Measurements from ENCODE around the gene TLX2. TPM values are rescaled to one million over a fixed set of nuclear protein-coding genes. Genes with fewer than 3 reads are reported as not detected.

The TLX2 gene
- total and polyA plus RNA-seq, 2 experiments from 2014 or later, result 0.16 to 0.21 TPM

DNA sequence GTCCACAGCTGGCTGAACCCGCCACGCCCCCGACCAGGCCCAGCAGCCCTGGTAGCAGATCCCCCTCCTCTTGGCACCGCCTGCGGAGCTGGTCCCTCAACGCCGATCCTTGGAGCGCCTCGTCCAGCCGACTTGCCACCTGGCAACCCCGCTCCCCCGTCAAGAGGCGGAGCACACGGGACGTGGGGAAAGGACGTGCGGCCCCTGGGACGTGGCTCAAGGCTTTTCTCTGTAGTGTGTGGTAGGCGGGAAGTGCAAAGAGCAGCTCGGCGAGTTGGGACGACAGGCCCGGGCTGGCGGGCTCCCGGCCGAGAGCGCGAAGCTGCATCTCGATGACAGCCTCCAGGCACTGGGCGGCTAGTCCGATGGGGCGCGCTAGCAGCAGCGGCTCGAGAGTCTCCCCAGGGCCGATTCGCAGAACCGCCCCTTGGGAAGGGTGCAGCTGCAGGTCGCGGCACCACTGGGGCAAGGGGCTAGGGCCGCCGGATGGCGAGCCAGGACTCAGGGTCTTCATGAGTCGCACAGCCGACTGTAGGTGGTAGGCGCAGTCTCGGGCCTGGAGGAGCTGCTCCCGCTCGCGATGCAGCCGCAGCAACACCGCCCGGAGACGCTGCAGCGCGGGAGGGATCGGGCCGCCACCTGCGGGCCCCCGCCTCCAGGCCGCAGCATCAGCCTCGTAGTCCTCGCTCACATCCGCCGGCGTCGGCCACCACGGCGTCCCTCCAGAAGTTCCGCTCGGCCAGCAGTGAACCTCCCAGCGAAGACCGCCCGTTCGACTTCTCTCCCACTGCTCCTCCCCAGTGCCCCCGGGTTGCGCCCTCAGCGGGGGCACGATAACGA, 32.1 kb upstream of the TLX2 start:
- Mint-ChIP-seq H3K9me3 (no peaks in the 10 kb centered on the region), H3K4me1 (peaks cover 6% of the 10 kb centered on the region; the same call in 2 of the 3 replicates), H3K27ac (peak overlapping the region; percentile 99), H3K27me3 (ENCODE audit: insufficient read depth, low read depth, poor library complexity) (peaks cover 11% of the 10 kb centered on the region), H3K36me3 (ENCODE audit: low read depth) (peaks cover 24% of the 10 kb centered on the region), H3K4me3 (peak overlapping the region; percentile 99)
- Histone ChIP-seq H3K4me1 (ENCODE audit: insufficient read depth) (peaks cover 5% of the 10 kb centered on the region; the same call in 1 of the 2 replicates), H4K20me1 (replicated peaks; ENCODE audit: insufficient read depth) (peaks cover 13% of the 10 kb centered on the region; the same call in 1 of the 2 replicates), H3K27ac (ENCODE audit: low read depth) (peak overlapping the region; percentile 82; the same call in 1 of the 2 replicates), H3K4me3 (peak overlapping the region; percentile 68), H2AFZ (peak overlapping the region; percentile 72; the same call in 1 of the 2 replicates), H3K4me2 (peak overlapping the region; percentile 95), H3K9me2 (ENCODE audit: insufficient read depth) (no peaks in the 10 kb centered on the region), H3K27me3 (ENCODE audit: insufficient read depth) (no peaks in the 10 kb centered on the region), H3K79me2 (replicated peaks; ENCODE audit: insufficient read depth) (peaks cover 14% of the 10 kb centered on the region), H3F3A (replicated peaks; ENCODE audit: low read depth) (no peaks in the 10 kb centered on the region), H3K36me3 (ENCODE audit: insufficient read depth) (no peaks in the 10 kb centered on the region; the same call in 1 of the 2 replicates)
- TF ChIP-seq, protein P1, sequence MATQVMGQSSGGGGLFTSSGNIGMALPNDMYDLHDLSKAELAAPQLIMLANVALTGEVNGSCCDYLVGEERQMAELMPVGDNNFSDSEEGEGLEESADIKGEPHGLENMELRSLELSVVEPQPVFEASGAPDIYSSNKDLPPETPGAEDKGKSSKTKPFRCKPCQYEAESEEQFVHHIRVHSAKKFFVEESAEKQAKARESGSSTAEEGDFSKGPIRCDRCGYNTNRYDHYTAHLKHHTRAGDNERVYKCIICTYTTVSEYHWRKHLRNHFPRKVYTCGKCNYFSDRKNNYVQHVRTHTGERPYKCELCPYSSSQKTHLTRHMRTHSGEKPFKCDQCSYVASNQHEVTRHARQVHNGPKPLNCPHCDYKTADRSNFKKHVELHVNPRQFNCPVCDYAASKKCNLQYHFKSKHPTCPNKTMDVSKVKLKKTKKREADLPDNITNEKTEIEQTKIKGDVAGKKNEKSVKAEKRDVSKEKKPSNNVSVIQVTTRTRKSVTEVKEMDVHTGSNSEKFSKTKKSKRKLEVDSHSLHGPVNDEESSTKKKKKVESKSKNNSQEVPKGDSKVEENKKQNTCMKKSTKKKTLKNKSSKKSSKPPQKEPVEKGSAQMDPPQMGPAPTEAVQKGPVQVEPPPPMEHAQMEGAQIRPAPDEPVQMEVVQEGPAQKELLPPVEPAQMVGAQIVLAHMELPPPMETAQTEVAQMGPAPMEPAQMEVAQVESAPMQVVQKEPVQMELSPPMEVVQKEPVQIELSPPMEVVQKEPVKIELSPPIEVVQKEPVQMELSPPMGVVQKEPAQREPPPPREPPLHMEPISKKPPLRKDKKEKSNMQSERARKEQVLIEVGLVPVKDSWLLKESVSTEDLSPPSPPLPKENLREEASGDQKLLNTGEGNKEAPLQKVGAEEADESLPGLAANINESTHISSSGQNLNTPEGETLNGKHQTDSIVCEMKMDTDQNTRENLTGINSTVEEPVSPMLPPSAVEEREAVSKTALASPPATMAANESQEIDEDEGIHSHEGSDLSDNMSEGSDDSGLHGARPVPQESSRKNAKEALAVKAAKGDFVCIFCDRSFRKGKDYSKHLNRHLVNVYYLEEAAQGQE (IDR thresholded peaks at IDR 0.05; ENCODE audit: unreplicated experiment), result no peak
- TF ChIP-seq ZNF331 (CRISPR knock-in tag; IDR thresholded peaks at IDR 0.05; ENCODE audit: low read depth), result no peak
- TF ChIP-seq, protein P2, sequence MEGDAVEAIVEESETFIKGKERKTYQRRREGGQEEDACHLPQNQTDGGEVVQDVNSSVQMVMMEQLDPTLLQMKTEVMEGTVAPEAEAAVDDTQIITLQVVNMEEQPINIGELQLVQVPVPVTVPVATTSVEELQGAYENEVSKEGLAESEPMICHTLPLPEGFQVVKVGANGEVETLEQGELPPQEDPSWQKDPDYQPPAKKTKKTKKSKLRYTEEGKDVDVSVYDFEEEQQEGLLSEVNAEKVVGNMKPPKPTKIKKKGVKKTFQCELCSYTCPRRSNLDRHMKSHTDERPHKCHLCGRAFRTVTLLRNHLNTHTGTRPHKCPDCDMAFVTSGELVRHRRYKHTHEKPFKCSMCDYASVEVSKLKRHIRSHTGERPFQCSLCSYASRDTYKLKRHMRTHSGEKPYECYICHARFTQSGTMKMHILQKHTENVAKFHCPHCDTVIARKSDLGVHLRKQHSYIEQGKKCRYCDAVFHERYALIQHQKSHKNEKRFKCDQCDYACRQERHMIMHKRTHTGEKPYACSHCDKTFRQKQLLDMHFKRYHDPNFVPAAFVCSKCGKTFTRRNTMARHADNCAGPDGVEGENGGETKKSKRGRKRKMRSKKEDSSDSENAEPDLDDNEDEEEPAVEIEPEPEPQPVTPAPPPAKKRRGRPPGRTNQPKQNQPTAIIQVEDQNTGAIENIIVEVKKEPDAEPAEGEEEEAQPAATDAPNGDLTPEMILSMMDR (conservative IDR thresholded peaks at IDR 0.05; ENCODE audit: low read depth in 2 of 2), result no peak
- TF ChIP-seq EZH2phosphoT487 (IDR thresholded peaks at IDR 0.05; ENCODE audit: unreplicated experiment), result no peak
- TF ChIP-seq STAT1 (IDR thresholded peaks at IDR 0.05; ENCODE audit: unreplicated experiment), result no peak
- TF ChIP-seq, protein P3, sequence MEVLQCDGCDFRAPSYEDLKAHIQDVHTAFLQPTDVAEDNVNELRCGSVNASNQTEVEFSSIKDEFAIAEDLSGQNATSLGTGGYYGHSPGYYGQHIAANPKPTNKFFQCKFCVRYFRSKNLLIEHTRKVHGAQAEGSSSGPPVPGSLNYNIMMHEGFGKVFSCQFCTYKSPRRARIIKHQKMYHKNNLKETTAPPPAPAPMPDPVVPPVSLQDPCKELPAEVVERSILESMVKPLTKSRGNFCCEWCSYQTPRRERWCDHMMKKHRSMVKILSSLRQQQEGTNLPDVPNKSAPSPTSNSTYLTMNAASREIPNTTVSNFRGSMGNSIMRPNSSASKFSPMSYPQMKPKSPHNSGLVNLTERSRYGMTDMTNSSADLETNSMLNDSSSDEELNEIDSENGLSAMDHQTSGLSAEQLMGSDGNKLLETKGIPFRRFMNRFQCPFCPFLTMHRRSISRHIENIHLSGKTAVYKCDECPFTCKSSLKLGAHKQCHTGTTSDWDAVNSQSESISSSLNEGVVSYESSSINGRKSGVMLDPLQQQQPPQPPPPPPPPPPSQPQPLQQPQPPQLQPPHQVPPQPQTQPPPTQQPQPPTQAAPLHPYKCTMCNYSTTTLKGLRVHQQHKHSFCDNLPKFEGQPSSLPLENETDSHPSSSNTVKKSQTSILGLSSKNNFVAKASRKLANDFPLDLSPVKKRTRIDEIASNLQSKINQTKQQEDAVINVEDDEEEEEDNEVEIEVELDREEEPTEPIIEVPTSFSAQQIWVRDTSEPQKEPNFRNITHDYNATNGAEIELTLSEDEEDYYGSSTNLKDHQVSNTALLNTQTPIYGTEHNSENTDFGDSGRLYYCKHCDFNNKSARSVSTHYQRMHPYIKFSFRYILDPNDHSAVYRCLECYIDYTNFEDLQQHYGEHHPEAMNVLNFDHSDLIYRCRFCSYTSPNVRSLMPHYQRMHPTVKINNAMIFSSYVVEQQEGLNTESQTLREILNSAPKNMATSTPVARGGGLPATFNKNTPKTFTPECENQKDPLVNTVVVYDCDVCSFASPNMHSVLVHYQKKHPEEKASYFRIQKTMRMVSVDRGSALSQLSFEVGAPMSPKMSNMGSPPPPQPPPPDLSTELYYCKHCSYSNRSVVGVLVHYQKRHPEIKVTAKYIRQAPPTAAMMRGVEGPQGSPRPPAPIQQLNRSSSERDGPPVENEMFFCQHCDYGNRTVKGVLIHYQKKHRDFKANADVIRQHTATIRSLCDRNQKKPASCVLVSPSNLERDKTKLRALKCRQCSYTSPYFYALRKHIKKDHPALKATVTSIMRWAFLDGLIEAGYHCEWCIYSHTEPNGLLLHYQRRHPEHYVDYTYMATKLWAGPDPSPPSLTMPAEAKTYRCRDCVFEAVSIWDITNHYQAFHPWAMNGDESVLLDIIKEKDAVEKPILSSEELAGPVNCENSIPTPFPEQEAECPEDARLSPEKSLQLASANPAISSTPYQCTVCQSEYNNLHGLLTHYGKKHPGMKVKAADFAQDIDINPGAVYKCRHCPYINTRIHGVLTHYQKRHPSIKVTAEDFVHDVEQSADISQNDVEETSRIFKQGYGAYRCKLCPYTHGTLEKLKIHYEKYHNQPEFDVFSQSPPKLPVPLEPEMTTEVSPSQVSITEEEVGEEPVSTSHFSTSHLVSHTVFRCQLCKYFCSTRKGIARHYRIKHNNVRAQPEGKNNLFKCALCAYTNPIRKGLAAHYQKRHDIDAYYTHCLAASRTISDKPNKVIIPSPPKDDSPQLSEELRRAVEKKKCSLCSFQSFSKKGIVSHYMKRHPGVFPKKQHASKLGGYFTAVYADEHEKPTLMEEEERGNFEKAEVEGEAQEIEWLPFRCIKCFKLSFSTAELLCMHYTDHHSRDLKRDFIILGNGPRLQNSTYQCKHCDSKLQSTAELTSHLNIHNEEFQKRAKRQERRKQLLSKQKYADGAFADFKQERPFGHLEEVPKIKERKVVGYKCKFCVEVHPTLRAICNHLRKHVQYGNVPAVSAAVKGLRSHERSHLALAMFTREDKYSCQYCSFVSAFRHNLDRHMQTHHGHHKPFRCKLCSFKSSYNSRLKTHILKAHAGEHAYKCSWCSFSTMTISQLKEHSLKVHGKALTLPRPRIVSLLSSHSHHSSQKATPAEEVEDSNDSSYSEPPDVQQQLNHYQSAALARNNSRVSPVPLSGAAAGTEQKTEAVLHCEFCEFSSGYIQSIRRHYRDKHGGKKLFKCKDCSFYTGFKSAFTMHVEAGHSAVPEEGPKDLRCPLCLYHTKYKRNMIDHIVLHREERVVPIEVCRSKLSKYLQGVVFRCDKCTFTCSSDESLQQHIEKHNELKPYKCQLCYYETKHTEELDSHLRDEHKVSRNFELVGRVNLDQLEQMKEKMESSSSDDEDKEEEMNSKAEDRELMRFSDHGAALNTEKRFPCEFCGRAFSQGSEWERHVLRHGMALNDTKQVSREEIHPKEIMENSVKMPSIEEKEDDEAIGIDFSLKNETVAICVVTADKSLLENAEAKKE (CRISPR knock-in tag; IDR thresholded peaks at IDR 0.05), result no peak
- TF ChIP-seq NANOG (IDR thresholded peaks at IDR 0.05; ENCODE audit: borderline replicate concordance), result no peak
- TF ChIP-seq ZNF114 (CRISPR knock-in tag; IDR thresholded peaks at IDR 0.05), result no peak
- TF ChIP-seq EZH2 (IDR thresholded peaks at IDR 0.05; ENCODE audit: low read depth, unreplicated experiment), result no peak
- TF ChIP-seq CREB1 (CRISPR knock-in tag; IDR thresholded peaks at IDR 0.05; ENCODE audit: low read depth), result no peak
- TF ChIP-seq POLR2AphosphoS5 (IDR thresholded peaks at IDR 0.05; ENCODE audit: low read depth), result no peak
- no peak for TF ChIP-seq JUNB (IDR thresholded peaks at IDR 0.05; ENCODE audit: unreplicated experiment)
- TF ChIP-seq, protein P4, sequence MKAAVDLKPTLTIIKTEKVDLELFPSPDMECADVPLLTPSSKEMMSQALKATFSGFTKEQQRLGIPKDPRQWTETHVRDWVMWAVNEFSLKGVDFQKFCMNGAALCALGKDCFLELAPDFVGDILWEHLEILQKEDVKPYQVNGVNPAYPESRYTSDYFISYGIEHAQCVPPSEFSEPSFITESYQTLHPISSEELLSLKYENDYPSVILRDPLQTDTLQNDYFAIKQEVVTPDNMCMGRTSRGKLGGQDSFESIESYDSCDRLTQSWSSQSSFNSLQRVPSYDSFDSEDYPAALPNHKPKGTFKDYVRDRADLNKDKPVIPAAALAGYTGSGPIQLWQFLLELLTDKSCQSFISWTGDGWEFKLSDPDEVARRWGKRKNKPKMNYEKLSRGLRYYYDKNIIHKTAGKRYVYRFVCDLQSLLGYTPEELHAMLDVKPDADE (IDR thresholded peaks at IDR 0.05), result no peak
- ATAC-seq (peak; percentile 55), DNase-seq (ENCODE audit: low spot score) (peak; percentile 75)
